Fibroblast of pulmonary artery (primary cell): ENCODE measurements around the gene IL19.

ENCODE experiments used
- DNase-seq: peaks from one replicate; pipeline ENCODE4 v3.0.0-alpha.2; 2010; ENCODE audit warnings: low read depth
- H3K4me3 ChIP-seq: replicated peaks from 2 replicates; pipeline ENCODE4 v1.5.1; 2011; ENCODE audit warnings: low read depth, mild to moderate bottlenecking, control low read depth, low read length, moderate library complexity
- CTCF ChIP-seq: IDR thresholded peaks from 2 replicates; pipeline ENCODE4 v1.5.1; 2011; ENCODE audit warnings: mild to moderate bottlenecking, control low read depth, low read length, inconsistent platforms; ENCODE audit errors: missing control alignments

Gene IL19

GRCh38 chr1:206855859-206856258, 85.3 kb downstream of the IL19 start:
- H3K4me3 ChIP-seq, result no peak overlapping the region
- no peak for DNase-seq
- TF ChIP-seq CTCF, result no peak

- peak; percentile 34 for TF ChIP-seq CTCF
- no peak for DNase-seq
- H3K4me3 ChIP-seq, result no peak overlapping the region
Measured at GRCh38 chr1:206856674-206857464, 86.3 kb downstream of the IL19 start.

- H3K4me3 ChIP-seq, result no peak overlapping the region
- TF ChIP-seq CTCF, result no peak
- DNase-seq, result peak; percentile 61
Measured at GRCh38 chr1:206859082-206859521, 88.5 kb downstream of the IL19 start.

- no peak overlapping the region for H3K4me3 ChIP-seq
- TF ChIP-seq CTCF, result no peak
- DNase-seq, result no peak
Measured at GRCh38 chr1:206860165-206860564, 89.6 kb downstream of the IL19 start.

GRCh38 chr1:206863266-206863665, 92.7 kb downstream of the IL19 start:
- no peak overlapping the region for H3K4me3 ChIP-seq
- no peak for DNase-seq
- no peak for TF ChIP-seq CTCF

- DNase-seq, result peak; percentile 87
- H3K4me3 ChIP-seq, result no peak within 1 kb of the TSS
- TF ChIP-seq CTCF, result peak; percentile 96
Measured at GRCh38 chr1:206864939-206865671, 94.5 kb downstream of the IL19 start, which contains the start of gene IL20. Gene IL20, plus strand, starts transcription at chr1:206865623. Its CDS starts 230 bp downstream, at chr1:206865853.

- no peak for TF ChIP-seq CTCF
- DNase-seq, result peak; percentile 79
- H3K4me3 ChIP-seq, result no peak overlapping the region
Measured at GRCh38 chr1:206866062-206866461, 95.5 kb downstream of the IL19 start.
